WTC11 (cell line): ENCODE data around the gene SLC46A1. TPM values are rescaled to one million over a fixed set of nuclear protein-coding genes. Genes with fewer than 3 reads are reported as not detected.

ENCODE experiments used
- ATAC-seq: fragments of 200-7000 bp; cut with Tn5 transposase; 2 replicates; pipeline ENCODE4 v1.10.0; 2021; ENCODE audit warnings: mild to moderate bottlenecking, moderate library complexity
- CTCF ChIA-PET: fragments of 300-600 bp; sonication (Branson Sonifier 250); formaldehyde crosslinking; loops from one replicate; lab custom pipeline; 2021; ENCODE audit warnings: antibody characterized with exemption; lab: Charles Lee
- POLR2A ChIA-PET: fragments of 350-600 bp; sonication (Branson Sonifier 250); formaldehyde crosslinking; loops from one replicate; lab custom pipeline; 2021; ENCODE audit warnings: antibody characterized with exemption; lab: Charles Lee
- DNase-seq: peaks from one replicate; pipeline ENCODE4 v3.0.0; 2021; ENCODE audit warnings: low spot score
- H3K27ac Mint-ChIP-seq: 2 replicates; pipeline ENCODE4 v1.8.0; 2021; ENCODE audit warnings: mixed read lengths
- H3K27me3 Mint-ChIP-seq: 2 replicates; pipeline ENCODE4 v1.8.0; 2021; ENCODE audit warnings: low read depth, mild to moderate bottlenecking, moderate library complexity, mixed read lengths
- H3K36me3 Mint-ChIP-seq: 2 replicates; pipeline ENCODE4 v1.8.0; 2021; ENCODE audit warnings: mixed read lengths
- H3K4me1 Mint-ChIP-seq: 2 replicates; pipeline ENCODE4 v1.8.0; 2022; ENCODE audit warnings: mixed read lengths
- H3K4me3 Mint-ChIP-seq: 2 replicates; pipeline ENCODE4 v1.8.0; 2021; ENCODE audit warnings: mild to moderate bottlenecking, moderate library complexity, mixed read lengths
- H3K9me3 Mint-ChIP-seq: 2 replicates; pipeline ENCODE4 v1.8.0; 2021; ENCODE audit warnings: mixed read lengths
- CREM ChIP-seq: sonication (generic); formaldehyde crosslinking; IDR thresholded peaks from 2 replicates; pipeline ENCODE4 v1.8.1; 2022; ENCODE audit warnings: mild to moderate bottlenecking, missing genetic modification reagents, moderate library complexity
- EMX1 ChIP-seq: fragments of 250-450 bp; sonication (Bioruptor Pico); IDR thresholded peaks from 2 replicates; pipeline ENCODE4 v1.8.0; 2021; ENCODE audit warnings: mild to moderate bottlenecking
- FOXJ3 ChIP-seq: sonication (generic); formaldehyde crosslinking; IDR thresholded peaks from 2 replicates; pipeline ENCODE4 v1.9.0; 2021; ENCODE audit warnings: missing genetic modification reagents, mild to moderate bottlenecking, borderline replicate concordance
- MYBL2 ChIP-seq: sonication (generic); formaldehyde crosslinking; IDR thresholded peaks from 2 replicates; pipeline ENCODE4 v1.8.1; 2023; ENCODE audit warnings: mild to moderate bottlenecking, moderate library complexity, missing genetic modification reagents
- RELA ChIP-seq: sonication (generic); formaldehyde crosslinking; IDR thresholded peaks from 2 replicates; pipeline ENCODE4 v1.8.1; 2022; ENCODE audit warnings: missing genetic modification reagents, mild to moderate bottlenecking, borderline replicate concordance
- RORB ChIP-seq: fragments of 250-450 bp; sonication (Bioruptor Pico); IDR thresholded peaks from 2 replicates; pipeline ENCODE4 v1.9.0; 2021; ENCODE audit warnings: mild to moderate bottlenecking
- SMAD4 ChIP-seq: sonication (generic); formaldehyde crosslinking; IDR thresholded peaks from 2 replicates; pipeline ENCODE4 v1.8.0; 2022; ENCODE audit warnings: mild to moderate bottlenecking, missing genetic modification reagents
- ZBTB21 ChIP-seq: sonication (generic); formaldehyde crosslinking; IDR thresholded peaks from 2 replicates; pipeline ENCODE4 v1.8.1; 2023; ENCODE audit warnings: mild to moderate bottlenecking, missing genetic modification reagents, borderline replicate concordance
- ZNF121 ChIP-seq: sonication (generic); formaldehyde crosslinking; IDR thresholded peaks from 2 replicates; pipeline ENCODE4 v1.8.0; 2023; ENCODE audit warnings: missing genetic modification reagents
- total RNA-seq: library from RNA; stranded (reverse); gene quantifications from 3 replicates; pipeline ENCODE4 v1.2.3, GENCODE V29; 2021
- TF ChIP-seq, protein P1 (sequence below): sonication (generic); formaldehyde crosslinking; IDR thresholded peaks from 2 replicates; pipeline ENCODE4 v1.8.0; 2022; ENCODE audit warnings: mild to moderate bottlenecking, missing genetic modification reagents
- TF ChIP-seq, protein P2 (sequence below): fragments of 250-450 bp; sonication (Bioruptor Pico); IDR thresholded peaks from 2 replicates; pipeline ENCODE4 v1.9.0; 2021; ENCODE audit warnings: moderate library complexity, mild to moderate bottlenecking, inconsistent platforms, borderline replicate concordance
- TF ChIP-seq, protein P3 (sequence below): sonication (generic); formaldehyde crosslinking; conservative IDR thresholded peaks from 2 replicates; pipeline ENCODE4 v1.8.1; 2022; ENCODE audit warnings: mild to moderate bottlenecking, missing genetic modification reagents
- TF ChIP-seq, protein P4 (sequence below): sonication (generic); formaldehyde crosslinking; IDR thresholded peaks from 2 replicates; pipeline ENCODE4 v1.8.0; 2022; ENCODE audit warnings: missing genetic modification reagents
- TF ChIP-seq, protein P5 (sequence below): sonication (generic); formaldehyde crosslinking; IDR thresholded peaks from 2 replicates; pipeline ENCODE4 v1.8.1; 2023; ENCODE audit warnings: mild to moderate bottlenecking, missing genetic modification reagents
- TF ChIP-seq, protein P6 (sequence below): fragments of 250-450 bp; sonication (Bioruptor Pico); conservative IDR thresholded peaks from 2 replicates; pipeline ENCODE4 v1.9.0; 2021; ENCODE audit warnings: mild to moderate bottlenecking
- TF ChIP-seq, protein P7 (sequence below): sonication (generic); formaldehyde crosslinking; IDR thresholded peaks from 2 replicates; pipeline ENCODE4 v1.8.1; 2023; ENCODE audit warnings: mild to moderate bottlenecking, missing genetic modification reagents, borderline replicate concordance
- TF ChIP-seq, protein P8 (sequence below): sonication (generic); formaldehyde crosslinking; IDR thresholded peaks from 2 replicates; pipeline ENCODE4 v1.8.1; 2022; ENCODE audit warnings: missing genetic modification reagents, borderline replicate concordance

The SLC46A1 gene
- total RNA-seq, 1 experiment from 2014 or later, result 6.7 TPM

DNA sequence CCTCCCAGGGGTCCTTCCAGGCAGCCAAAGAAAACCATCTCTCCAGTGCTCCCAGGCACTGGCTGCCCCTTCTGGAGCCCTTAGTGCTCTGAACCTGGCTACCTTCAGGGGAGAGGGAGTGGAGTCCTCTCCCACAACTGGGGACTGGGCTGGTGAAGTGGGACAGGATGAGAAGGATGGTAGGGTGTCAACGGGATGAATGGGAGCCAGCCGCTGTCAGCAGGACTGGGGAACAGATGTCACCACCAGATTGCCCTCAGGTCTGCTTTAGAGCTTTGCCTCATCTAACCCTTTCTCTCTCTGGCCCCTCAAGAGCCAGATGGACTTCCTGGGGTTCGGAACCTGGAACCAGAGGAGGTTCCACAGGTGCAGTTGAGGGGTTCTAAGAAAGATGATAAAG lies 40.5 kb downstream of the SLC46A1 start:
- ChIA-PET POLR2A (no interaction called here), CTCF (interaction anchor here (2.0 to 2.5 kb wide), 2 partner anchors 8 to 51 kb away, joined by 7 to 16 read pairs; partner anchors contain the start of gene POLDIP2)
- Mint-ChIP-seq H3K27ac (no peak overlapping the region), H3K36me3 (peaks cover 13% of the 10 kb centered on the region), H3K27me3 (no peaks in the 10 kb centered on the region; the same call in 1 of the 2 replicates), H3K4me1 (peaks cover 9% of the 10 kb centered on the region), H3K9me3 (no peaks in the 10 kb centered on the region), H3K4me3 (no peak overlapping the region)
- no peak for DNase-seq
- no peak for ATAC-seq
- TF ChIP-seq SMAD4 (CRISPR knock-in tag), result no peak
- no peak for TF ChIP-seq ZBTB21 (CRISPR knock-in tag)
- no peak for TF ChIP-seq ZNF121
- TF ChIP-seq, protein P1, sequence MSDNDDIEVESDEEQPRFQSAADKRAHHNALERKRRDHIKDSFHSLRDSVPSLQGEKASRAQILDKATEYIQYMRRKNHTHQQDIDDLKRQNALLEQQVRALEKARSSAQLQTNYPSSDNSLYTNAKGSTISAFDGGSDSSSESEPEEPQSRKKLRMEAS (CRISPR knock-in tag), result no peak
- TF ChIP-seq FOXJ3, result no peak
- TF ChIP-seq, protein P2, sequence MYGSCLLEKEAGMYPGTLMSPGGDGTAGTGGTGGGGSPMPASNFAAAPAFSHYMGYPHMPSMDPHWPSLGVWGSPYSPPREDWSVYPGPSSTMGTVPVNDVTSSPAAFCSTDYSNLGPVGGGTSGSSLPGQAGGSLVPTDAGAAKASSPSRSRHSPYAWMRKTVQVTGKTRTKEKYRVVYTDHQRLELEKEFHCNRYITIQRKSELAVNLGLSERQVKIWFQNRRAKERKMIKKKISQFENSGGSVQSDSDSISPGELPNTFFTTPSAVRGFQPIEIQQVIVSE, result no peak
- TF ChIP-seq, protein P3, sequence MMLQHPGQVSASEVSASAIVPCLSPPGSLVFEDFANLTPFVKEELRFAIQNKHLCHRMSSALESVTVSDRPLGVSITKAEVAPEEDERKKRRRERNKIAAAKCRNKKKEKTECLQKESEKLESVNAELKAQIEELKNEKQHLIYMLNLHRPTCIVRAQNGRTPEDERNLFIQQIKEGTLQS (CRISPR knock-in tag), result no peak
- TF ChIP-seq RORB (CRISPR knock-in tag), result no peak

DNA sequence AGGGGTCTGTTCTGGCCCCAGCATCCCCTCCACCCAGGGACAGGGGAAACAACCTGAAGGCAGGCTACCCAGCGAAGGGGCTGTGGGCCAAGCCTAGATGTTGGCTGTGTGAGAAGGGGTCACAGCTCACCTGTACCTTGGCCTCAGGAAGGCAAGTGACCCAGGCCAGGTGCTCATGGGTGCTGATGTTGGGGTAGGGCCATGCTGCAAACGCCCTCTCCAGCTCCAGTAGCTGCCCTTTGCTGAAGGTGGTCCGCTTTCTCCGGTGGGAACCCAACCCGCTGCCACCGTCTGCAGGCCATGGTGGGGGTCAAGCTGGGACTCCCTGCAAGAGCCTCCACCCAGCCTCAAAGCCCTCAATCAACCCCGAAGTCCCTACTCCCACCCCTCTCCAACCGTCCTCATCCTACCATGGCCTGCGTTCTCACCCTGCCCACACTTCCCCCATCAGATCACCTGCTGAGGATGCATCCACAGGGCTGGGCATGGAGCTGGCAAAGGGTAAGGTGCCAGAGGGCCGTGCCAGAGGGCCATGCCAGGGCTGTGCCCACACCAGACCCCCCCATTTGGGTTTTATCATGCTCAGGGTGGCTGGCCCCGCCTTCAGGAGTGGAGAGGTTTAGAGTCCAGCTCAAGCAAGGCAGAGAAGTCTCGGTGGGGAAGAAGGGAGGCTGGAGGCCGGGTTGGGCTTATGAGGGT lies 41.2 kb downstream of the SLC46A1 start, which contains the start of gene SEBOX:
TSS of gene SEBOX (minus strand) at position 535 of the 699 bp plus-strand sequence. CDS start at position 487, 48 bp downstream.
- no peak within 1 kb of the TSS for H3K27ac Mint-ChIP-seq
- H3K4me3 Mint-ChIP-seq, result no peak within 1 kb of the TSS
- CTCF ChIA-PET, result interaction anchor here (2.0 to 2.5 kb wide), 2 partner anchors 7 to 52 kb away, joined by 7 to 16 read pairs; partner anchors contain the start of gene POLDIP2
- no peaks in the 10 kb centered on the region for H3K27me3 Mint-ChIP-seq
- POLR2A ChIA-PET, result no interaction called here
- peaks cover 18% of the 10 kb centered on the region for H3K36me3 Mint-ChIP-seq
- H3K4me1 Mint-ChIP-seq, result peaks cover 2% of the 10 kb centered on the region; the same call in 1 of the 2 replicates
- ATAC-seq (no peak), DNase-seq (no peak)
- no peaks in the 10 kb centered on the region for H3K9me3 Mint-ChIP-seq
- TF ChIP-seq RELA (CRISPR knock-in tag) (no peak), CREM (CRISPR knock-in tag) (no peak), EMX1 (no peak), RORB (CRISPR knock-in tag) (no peak), MYBL2 (no peak)
- TF ChIP-seq, protein P4, sequence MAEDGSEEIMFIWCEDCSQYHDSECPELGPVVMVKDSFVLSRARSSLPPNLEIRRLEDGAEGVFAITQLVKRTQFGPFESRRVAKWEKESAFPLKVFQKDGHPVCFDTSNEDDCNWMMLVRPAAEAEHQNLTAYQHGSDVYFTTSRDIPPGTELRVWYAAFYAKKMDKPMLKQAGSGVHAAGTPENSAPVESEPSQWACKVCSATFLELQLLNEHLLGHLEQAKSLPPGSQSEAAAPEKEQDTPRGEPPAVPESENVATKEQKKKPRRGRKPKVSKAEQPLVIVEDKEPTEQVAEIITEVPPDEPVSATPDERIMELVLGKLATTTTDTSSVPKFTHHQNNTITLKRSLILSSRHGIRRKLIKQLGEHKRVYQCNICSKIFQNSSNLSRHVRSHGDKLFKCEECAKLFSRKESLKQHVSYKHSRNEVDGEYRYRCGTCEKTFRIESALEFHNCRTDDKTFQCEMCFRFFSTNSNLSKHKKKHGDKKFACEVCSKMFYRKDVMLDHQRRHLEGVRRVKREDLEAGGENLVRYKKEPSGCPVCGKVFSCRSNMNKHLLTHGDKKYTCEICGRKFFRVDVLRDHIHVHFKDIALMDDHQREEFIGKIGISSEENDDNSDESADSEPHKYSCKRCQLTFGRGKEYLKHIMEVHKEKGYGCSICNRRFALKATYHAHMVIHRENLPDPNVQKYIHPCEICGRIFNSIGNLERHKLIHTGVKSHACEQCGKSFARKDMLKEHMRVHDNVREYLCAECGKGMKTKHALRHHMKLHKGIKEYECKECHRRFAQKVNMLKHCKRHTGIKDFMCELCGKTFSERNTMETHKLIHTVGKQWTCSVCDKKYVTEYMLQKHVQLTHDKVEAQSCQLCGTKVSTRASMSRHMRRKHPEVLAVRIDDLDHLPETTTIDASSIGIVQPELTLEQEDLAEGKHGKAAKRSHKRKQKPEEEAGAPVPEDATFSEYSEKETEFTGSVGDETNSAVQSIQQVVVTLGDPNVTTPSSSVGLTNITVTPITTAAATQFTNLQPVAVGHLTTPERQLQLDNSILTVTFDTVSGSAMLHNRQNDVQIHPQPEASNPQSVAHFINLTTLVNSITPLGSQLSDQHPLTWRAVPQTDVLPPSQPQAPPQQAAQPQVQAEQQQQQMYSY (CRISPR knock-in tag), result no peak
- TF ChIP-seq, protein P5, sequence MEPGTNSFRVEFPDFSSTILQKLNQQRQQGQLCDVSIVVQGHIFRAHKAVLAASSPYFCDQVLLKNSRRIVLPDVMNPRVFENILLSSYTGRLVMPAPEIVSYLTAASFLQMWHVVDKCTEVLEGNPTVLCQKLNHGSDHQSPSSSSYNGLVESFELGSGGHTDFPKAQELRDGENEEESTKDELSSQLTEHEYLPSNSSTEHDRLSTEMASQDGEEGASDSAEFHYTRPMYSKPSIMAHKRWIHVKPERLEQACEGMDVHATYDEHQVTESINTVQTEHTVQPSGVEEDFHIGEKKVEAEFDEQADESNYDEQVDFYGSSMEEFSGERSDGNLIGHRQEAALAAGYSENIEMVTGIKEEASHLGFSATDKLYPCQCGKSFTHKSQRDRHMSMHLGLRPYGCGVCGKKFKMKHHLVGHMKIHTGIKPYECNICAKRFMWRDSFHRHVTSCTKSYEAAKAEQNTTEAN (CRISPR knock-in tag), result no peak
- TF ChIP-seq, protein P6, sequence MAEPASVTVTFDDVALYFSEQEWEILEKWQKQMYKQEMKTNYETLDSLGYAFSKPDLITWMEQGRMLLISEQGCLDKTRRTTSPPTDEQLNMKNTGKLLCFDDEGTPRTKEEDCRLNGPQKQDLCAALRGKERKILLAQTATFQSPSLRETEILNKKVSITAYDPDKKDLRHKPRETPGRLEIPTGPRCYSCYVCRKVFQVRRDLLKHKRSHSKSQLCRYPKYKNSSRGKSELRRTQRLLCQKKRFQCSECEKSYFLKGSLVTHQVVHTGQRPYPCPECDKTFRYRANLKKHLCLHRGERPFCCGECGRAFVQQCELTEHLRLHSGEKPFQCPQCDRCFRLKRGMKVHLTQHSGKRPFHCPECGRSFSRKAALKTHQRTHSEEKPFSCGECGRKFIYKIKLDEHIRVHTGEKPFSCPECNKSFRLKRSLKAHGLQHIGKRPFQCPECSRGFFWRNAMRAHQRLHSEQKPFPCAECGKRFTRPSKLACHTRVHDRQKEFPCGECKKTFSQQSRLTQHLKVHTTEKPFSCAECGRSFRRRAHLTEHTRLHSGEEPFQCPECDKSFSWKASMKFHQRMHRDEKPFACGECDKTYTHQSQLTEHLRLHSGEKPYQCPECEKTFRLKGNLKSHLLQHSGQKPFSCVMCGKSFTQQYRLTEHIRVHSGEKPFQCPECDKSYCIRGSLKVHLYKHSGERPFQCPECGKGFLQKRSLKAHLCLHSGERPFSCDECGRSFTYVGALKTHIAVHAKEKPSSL, result no peak
- TF ChIP-seq, protein P7, sequence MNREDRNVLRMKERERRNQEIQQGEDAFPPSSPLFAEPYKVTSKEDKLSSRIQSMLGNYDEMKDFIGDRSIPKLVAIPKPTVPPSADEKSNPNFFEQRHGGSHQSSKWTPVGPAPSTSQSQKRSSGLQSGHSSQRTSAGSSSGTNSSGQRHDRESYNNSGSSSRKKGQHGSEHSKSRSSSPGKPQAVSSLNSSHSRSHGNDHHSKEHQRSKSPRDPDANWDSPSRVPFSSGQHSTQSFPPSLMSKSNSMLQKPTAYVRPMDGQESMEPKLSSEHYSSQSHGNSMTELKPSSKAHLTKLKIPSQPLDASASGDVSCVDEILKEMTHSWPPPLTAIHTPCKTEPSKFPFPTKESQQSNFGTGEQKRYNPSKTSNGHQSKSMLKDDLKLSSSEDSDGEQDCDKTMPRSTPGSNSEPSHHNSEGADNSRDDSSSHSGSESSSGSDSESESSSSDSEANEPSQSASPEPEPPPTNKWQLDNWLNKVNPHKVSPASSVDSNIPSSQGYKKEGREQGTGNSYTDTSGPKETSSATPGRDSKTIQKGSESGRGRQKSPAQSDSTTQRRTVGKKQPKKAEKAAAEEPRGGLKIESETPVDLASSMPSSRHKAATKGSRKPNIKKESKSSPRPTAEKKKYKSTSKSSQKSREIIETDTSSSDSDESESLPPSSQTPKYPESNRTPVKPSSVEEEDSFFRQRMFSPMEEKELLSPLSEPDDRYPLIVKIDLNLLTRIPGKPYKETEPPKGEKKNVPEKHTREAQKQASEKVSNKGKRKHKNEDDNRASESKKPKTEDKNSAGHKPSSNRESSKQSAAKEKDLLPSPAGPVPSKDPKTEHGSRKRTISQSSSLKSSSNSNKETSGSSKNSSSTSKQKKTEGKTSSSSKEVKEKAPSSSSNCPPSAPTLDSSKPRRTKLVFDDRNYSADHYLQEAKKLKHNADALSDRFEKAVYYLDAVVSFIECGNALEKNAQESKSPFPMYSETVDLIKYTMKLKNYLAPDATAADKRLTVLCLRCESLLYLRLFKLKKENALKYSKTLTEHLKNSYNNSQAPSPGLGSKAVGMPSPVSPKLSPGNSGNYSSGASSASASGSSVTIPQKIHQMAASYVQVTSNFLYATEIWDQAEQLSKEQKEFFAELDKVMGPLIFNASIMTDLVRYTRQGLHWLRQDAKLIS (CRISPR knock-in tag), result no peak
- TF ChIP-seq, protein P8, sequence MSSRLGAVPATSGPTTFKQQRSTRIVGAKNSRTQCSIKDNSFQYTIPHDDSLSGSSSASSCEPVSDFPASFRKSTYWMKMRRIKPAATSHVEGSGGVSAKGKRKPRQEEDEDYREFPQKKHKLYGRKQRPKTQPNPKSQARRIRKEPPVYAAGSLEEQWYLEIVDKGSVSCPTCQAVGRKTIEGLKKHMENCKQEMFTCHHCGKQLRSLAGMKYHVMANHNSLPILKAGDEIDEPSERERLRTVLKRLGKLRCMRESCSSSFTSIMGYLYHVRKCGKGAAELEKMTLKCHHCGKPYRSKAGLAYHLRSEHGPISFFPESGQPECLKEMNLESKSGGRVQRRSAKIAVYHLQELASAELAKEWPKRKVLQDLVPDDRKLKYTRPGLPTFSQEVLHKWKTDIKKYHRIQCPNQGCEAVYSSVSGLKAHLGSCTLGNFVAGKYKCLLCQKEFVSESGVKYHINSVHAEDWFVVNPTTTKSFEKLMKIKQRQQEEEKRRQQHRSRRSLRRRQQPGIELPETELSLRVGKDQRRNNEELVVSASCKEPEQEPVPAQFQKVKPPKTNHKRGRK (CRISPR knock-in tag), result no peak
